Measurements from ENCODE around the gene WDR86. TPM values are rescaled to one million over a fixed set of nuclear protein-coding genes. Genes with fewer than 3 reads are reported as not detected.

WDR86 gene
- total RNA-seq, 1 donor from 2014 or later = not detected

DNA sequence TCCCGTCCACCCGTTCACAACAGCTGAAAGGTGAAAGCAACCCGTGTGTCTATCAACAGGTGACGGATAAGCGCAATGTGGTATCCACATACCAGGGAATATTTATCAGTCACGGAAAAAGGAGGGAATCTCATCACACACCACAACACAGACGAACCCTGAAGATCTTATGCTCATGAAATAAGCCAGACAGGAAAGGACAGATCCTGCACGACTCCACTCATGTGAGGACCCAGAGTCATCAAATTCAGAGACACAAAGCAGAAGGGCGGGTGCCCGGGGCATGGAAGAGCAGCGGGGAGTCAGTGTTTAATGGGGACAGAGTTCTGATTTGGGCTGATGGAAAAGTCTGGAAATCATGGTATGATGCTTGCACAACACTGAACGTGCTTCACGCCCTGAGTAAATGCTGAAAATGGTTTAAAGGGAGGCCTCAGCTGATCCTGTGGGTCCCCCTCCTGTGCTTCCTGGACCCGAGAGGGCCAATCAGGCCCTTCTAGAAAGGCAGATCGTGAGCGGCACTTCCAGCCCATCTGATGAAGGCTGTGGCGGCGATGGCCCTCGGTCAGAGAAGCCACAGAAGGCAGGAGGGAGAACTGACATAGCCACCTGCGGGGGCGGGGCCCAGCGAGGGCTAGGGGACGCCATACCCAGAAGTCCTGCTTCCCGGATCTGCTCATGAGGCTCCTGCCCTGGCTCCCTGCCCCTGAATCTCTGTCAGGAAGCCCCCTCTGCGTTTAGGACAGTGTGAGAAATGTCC is 19.1 kb downstream of the WDR86 start:
- DNase-seq = no peak

DNA sequence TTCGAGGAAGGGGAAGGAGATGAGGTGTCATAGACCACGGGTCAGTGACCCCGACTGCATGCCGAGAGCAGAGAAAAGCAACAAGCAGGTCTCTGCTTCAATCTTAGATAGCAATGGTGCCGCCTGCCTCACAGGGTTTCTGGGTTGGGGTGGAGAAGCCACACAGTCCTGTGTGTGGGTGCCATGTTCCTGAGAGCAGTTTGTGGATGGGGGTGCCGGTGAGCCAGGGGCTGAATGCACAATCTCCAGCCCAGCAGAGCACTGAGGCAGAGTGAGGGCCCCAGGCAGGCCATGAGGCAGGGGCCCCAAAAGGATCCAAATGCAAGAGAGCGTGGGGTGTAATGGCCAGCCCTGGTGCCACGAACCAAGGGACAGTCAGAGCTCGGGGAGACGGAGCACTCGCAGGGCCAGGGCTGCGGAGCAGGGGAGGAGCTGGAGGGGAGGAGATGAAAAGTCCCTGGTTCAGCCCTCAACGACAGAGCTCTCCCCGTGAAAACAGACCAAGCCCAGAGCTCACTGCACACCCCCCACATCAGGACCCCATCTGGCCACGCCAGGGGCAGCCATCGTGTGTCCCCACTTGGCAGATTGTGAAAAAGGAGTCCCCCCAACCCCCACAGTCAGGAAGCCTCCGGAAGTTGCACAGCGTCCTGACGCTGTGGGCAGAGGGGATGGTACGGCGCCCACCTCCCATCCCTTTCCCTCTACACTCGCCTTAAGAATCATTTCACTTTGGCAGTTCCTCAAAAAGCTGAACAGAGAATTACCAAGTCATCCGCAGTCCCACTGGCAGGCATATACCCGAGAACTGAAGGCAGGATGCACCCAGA is 19.9 kb downstream of the WDR86 start:
- no peak for DNase-seq

DNA sequence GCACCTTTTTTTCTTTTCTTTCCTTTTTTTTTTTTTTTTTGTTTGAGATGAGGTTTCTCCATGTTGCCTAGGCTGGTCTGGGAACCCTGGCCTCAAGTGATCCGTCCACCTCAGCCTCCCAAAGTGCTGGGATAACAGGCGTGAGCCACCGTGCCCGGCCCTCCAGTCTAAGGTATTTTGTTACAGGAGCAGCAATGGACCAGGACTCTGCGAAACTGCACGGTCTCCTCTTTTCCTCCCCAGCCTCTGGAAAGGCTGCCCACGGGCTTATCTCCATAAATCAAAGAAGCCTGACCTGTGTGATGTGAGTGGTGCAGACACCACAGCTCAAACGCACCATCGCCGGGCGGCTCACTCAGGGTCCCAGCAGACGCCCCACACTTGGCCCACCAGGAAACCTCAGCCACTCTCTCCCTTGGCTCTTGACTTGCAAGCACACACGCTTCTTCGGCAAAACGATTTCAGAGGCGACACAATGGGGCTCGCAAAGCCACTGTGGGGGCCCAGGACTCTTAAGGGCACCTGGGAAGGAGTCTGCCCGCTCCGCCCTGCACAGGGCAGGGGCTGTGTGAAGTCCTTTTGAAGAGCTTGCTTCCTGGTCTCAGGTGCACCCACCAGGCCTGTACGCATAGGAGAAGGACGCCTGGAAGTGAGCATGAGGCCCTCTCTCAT is 20.6 kb downstream of the WDR86 start:
- DNase-seq = no peak

DNA sequence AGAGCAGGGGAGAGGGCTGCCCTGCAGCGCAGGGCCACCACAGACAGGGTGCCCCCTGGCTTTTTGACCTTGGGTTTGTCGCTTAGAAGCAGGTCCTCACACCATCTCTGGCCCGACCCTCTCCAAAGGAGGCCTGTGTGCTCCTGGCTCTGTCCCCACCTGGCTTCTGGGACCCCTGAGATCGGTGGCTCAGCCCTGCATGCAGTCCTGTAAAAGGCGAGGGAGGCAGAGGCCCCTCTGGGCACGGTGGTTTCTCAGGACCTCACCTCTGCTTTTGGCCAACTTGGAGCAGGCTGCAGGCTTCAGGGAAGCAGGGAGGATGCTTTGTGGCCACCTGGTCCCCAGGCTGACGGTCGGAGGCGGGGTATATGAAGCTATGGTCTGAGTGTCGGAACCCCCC is 21.4 kb downstream of the WDR86 start:
- DNase-seq = no peak

DNA sequence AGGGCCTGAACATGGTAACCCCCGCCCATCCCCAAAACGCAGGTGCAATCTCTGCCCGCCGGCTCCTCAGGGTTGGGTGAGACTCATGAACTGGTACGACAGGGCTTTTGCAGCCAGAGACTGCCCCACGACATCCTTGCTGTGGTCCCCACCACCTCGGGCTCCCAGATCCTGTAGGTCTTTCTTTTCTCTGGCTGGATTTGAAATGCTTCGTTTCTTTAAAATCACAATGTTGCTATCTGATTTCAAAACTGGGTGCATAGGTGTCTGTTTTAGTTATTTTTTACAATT is 21.9 kb downstream of the WDR86 start:
- DNase-seq = no peak

DNA sequence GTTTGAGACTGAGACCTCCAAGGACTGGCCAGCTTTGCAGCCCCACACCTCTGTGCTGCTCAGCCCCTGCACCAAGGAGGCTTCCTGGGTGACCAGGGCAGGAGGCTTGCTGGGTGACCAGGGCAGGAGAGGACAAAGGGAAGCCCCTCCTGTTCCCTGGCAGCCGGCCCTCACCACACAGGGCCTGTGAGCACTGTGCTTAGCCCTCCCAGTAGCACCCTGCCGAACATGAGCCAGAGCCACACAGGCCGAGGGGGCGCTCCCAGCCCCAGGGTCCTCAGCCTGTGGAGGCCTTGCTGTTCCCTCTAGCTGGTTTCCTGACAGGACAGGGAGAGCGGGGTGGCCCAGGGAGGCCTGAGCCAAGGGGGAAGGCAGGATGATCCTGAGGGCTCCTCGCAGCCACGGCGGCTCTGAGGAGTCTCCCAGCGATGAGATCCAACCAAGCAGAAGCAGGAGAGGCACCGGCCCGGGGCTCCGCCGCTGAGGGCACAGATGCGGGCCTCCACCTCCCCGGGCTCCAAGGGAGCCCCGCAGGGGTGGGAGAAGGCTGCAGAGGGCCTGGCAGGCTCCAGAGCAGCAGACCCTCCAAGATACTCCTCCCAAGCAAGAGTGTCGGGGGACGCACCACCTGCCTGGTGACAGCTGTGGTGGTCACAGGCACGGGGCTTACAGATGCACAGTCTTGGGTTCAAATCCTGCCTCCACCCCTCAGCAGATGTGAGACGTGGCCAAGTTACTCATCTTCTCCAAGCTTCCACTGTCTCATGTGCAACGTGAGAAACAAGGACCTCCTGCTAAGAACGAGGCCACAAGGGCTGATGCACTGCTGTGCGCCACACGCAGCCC is 22.5 kb downstream of the WDR86 start:
- DNase-seq = no peak

DNA sequence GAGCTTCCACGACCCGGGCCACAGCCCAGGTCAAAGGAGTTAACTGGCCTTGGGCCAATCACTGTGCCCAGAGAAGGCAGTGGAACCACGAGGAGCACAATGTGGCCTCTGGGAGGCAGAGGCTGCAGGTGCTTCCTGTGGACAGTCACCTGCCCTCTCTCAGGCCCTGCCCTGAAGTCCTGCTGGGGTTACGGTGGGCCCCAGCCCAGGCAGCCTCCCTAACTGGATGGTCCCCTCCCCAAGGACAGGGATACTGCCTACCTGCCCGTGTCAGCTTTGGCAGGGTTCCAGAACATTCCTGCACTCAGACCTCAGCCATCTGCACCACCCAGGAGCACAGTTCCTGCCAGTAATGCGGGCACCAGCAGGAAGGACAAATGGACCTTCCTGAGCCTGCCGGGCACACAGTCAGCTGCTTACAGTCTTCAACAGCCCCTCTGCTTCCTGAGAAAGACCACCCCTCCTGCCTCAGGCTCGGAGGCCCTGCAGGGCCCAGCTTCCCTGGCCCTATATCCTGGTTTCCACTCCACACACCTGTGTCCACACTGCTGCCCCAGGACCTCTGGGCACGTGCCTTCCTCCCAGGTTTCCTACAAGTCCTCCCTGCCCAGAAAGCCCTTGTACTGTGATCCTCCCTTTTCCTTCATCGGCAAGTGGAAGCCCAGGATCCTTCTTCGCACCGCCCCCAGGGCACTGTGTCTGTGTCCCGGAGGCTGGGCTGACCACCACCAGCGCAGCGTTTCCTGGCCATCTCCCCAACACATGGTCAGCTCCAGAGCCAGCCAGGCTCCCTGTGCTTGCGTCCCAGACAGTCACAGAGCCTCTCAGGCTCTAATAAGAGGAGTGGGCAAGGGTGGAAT is 23.3 kb downstream of the WDR86 start:
- peak; percentile 21 for DNase-seq

DNA sequence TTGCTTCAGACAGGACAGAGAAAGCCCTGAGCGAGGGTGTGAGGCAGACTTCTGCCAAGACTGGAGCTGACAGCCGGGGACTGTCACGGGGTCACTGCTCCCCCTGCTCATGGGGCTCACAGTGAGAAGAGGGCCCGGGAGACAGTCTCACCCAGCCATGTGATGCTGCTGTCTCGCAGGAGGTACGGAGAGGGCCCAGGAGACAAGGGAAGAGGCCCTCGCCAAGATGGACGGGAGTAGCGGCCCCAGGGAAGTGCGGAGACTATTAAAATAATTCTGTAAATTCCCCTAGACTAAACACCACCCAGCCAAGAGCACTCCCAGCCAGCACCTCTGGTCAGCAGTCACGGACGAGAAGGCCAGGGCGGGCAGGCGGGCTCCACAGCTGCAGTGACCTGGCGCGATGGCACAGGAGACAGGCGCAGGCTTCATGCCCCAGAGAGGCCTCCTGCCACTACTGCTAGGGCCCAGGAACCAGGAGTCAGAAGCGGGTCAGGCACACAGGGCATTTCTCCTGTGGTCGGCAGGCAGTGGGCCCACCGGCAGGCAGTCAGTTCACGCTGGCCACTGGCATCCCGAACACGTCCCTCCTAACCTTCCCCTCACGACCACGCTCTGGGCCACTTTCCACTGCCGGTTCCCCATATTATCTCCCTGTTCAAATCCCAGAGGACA is 24.1 kb downstream of the WDR86 start:
- no peak for DNase-seq

DNA sequence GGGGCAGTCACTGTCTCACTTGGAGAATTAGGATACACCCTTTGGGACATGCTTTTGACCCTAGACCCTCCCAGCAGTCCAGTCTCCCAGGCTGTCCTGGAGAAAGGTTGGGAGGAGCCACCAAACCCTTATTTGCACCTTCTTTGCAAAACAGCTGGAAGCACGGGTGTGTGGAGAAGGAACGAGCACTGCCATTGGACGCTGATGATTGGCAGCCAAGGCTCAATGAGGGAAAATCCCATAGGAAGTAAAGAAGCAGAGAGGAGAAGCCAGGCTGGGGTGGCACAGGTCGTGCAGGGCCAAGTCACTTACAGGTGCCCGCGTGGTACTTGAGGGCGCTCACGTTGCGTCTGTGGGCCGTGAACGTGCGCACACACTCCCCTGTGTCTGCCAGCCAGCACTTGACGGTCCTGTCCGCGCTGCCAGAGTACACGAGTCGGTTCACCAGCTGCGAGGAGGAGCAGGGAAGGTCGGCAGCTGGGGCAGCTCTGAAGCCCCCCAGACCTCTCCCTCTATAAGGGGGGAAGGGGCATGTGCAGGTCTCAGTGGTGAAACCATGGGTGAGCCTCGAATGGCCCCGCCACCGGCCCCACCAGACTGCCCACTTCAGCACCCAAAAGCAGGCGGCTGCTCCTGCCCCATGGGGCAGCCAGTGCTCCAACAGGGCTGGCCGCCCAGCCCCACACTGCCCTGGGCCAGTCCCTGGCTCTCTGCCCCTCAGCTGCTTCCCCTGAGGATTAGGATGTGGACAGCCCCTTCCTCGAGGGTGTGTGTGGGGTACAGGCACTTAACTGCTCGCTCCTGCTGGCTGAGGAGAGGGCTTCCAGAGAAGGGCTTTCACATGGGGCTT is 24.8 kb downstream of the WDR86 start:
- no peak for DNase-seq

DNA sequence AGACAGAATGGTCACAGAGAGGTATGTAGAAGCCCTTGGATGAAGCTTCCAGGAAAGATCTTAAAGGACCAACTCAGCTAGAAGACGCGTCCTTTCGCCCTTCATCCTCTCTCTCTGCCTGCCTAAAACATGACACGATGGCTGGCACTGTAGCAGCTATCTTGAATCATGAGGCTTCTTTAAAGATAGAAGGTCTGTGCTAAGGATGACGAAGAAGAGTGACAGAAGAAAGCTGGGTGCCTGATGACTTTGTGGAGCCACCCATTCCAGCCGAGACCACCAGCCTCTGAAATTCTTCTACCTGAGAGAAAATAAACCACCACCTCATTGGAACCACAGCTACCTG is 25.5 kb downstream of the WDR86 start:
- no peak for DNase-seq

DNA sequence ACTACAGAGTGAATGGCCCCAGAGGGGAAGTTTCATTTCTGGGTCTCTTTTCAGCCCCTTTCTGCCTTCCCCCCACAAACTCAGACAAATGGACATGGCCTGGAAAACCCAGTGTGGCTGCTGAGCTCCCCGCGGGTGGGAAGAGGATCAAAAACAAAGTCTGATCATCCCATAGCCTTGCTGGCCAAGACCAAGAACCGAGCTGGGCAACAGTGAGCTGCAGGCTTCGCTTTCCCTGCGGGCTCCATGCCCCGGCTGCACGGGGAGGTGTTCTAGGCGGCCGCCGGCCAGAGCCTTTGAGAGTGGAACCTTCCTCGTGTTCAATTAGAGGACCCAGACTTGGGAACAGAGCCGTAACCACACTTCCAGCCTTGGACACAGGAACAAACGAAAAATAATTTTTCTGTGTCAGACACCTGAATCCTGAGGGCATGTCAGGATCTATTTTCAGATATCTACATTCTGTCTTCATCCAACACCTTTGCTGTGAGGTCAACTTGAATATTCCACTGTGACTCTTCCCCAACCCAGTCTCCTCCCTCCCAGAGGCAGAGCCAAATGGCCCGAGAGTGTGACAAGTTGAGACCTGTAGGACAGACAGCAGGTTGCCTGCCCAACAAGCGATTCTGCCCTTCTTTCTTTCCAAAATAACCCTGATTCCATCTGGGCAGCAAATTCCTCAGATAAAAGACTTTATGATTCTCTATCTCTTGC is 26.0 kb downstream of the WDR86 start:
- no peak for DNase-seq

DNA sequence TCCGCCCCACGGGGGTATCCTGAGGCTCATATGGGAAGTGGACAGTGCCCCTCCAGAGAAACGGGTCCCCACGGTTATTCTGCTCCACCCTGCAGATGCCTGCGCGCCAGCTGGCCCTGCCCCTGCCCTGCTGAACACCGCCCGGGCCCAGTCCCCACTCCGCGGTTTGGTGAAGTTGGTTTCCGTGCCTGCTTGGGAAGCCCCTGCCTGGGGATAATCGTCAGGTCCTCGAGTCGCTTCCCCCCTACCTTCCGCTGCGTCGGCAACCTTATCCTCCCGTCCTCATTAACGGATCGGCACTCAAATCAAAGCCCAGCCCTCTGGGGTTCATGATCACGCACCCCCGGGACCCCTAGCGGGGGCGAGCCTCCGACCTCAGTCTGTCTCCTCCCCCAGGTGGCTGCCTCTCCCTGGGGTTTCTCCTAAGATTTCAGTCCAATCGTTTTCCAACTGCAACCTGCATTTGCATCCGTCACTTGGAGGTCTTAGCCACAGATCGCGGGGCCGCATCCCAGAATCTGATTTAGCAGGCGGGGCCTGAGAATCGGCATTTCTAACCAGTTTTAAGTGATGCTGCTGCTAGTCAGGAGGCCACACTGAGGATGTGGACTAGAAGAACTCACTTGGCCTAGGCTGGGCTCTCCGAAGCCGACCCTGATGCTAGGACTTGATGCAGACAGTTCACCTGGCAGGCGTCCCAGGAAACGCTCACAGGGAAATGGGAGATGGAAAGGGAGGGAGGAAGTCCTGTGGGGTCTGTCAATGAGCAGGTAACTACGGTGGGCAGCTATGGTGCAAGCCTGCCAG is 27.6 kb downstream of the WDR86 start:
- no peak for DNase-seq

DNA sequence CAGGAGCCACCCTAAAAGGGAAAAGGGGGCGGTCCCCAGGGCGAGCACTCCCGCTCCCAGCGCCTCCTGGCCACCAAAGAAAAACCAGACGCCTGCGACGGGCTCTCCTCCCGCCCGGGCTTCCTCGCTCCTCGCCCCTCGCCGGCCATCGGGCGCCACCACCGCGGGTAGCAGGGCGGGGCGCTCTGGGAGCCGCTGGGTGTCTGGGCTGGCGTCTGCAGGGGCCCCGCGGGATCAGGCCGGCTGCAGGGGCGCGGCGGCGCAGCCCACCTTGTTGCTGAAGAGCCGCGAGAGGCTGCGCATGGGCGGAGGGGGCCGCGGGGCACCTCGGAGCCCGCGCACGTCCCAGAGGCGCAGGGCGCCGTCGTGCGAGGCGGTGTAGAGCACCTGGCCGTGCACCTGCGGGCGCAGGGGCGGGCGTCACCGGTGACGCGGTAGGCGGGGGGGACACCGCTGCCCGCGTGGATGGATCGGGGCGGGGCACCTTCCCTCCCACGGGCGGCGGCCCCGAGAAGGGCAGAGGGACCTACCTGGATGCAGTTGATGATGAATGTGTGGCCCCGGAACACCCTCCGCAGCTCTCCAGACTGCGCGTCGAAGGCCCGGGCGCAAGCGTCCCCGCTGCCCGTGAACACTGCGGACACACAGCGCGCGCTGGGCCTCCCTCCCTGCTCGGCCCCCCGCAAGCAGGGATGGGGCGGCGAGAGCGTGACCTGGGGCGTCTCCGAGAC is 28.3 kb downstream of the WDR86 start:
- DNase-seq = no peak

DNA sequence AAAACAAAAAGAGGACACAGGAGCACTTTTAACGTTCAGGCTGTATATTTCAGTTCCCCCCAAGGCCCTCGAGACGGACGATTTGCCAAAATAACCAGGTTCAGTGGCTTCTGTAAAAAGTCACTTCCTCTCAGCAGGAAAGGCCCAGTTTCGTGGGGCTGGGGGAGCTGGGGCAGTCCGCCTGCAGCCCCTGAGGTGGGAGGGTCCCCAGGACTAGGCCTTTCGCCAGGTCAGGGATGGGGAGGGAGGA is 28.8 kb downstream of the WDR86 start:
- DNase-seq = no peak

DNA sequence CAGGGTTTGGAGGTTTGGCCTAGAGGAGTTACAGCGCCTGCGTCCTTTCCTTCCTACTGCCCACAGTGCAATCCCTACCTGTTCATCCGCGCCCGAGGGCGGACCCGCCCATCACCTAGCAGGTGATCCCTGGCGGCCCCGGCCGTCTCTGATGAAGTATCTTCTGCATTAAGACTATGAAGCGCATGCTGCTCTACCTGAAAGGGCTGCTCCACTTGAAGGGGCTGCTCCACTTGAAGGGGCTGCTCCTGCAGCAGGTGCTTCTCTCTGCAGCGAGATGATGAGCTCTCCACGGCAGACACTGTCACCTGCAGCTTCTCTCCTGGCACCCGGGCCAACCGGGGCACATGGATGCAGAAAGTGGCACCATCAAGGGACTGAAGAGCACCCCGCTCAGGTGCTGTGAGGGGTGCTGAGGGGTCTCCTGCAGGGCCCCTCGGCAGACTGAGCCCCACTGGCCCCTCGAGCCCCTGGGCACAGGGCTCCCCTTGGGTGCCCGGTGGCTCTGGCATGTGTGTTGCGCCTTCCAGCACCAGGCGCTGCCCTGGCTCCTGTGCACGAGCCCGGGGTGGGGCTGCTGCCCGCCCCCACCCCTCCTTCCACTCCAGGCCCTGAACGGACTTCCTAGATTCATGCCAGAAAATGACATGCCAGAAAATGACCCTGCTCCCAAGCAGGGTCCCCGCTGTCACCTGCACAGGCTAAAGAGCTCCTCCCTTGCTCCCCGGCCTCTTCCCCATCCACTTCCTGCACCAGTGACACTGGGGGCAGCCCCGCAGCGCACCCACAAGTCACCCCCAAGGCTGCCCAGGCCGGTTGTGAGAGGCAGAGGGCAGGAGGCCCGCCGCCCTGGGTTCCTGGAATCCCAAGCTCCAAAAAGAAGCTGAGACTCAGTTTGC is 29.4 kb downstream of the WDR86 start:
- DNase-seq = no peak

DNA sequence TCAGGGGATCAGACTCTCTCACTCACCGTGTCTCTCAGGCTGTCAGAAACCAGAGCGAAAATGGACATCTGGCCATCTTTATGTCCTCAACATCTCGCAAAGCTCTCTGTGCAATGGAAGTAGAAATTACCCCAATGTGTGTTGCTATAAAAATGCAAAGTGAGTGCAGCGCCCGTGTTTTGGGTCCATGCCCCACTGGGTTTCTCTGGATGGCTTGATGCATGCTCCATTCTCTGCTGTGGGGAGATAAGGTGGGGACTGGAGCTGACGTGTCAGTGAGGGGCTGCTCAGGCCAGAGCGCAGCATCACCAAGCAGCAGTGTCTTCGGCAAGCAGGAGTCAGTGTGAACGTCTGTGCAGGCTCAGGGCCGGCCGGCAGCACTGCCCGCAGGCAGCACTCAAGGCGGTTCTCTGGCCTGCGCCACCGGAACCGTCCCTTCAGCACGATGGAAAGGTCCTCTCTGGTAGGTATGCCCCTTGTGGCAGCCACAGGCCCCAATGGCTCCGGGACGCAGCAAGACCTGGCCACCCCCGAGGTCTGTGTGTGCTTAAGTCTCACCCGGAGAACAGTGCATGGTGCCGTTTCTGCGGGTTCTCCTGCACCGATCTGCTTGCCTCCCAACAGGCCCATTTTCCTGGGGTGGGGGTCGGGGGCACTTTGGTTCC is 30.2 kb downstream of the WDR86 start:
- DNase-seq = no peak

DNA sequence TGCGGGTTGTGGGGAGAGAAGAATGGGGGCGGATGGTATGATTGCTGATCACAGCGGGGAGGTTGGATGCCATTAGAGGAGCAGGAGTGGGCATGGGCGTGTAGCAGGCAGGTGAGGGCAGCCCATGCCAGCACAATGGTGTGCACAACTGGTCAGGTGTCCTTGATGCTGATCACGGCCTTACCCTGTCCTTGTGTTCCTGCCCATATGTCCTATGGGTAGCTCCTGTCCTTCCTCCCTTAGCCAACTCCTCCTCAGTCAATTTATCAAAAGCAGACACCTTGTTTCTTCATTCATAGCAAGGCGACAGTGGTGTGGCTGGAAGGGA is 30.7 kb downstream of the WDR86 start:
- no peak for DNase-seq
